SK-N-SH (cell line): Measurements from ENCODE around the gene DNTT. TPM values are rescaled to one million over a fixed set of nuclear protein-coding genes. Genes with fewer than 3 reads are reported as not detected.

ENCODE experiments used
- CTCF ChIA-PET: fragments of 300-600, 350-600 bp; formaldehyde crosslinking; extraction: SDS; loops from one replicate; lab custom pipeline; 2021; lab: Yijun Ruan, JAX
- POLR2A ChIA-PET: fragments of 350-600 bp; sonication (Branson Sonifier 250); formaldehyde crosslinking; extraction: SDS; loops from one replicate; lab custom pipeline; 2020; ENCODE audit warnings: antibody characterized with exemption, inconsistent platforms; lab: Yijun Ruan, JAX
- DNase-seq: peaks from one replicate; pipeline ENCODE4 v3.0.0; 2012
- H2AFZ ChIP-seq: fragments of 200-600 bp; sonication (generic); 2 replicates; pipeline ENCODE4 v1.8.1; 2016; ENCODE audit warnings: antibody characterized with exemption, mild to moderate bottlenecking, low read depth
- H3F3A ChIP-seq: fragments of 200-600 bp; sonication (generic); replicated peaks from 2 replicates; pipeline ENCODE3; 2016; ENCODE audit warnings: antibody characterized with exemption, mild to moderate bottlenecking; ENCODE audit not compliant: insufficient read depth
- H3K27ac ChIP-seq, 2 experiments: fragments of 200-500 bp in 1 of 2; fragments of 200-600 bp in 1 of 2; sonication (Bioruptor generic) in 1 of 2; sonication (generic), shearing (Covaris generic) in 1 of 2; 2 replicates each; pipeline versions ENCODE4 v1.5.1 to v1.6.1; 2014 to 2016; ENCODE audit warnings: low read depth in 2 of 2, inconsistent platforms in 1 of 2, low read length in 1 of 2, mild to moderate bottlenecking in 1 of 2, mixed read lengths in 1 of 2
- H3K27me3 ChIP-seq: fragments of 200-600 bp; sonication (generic), shearing (Covaris generic); 2 replicates; pipeline ENCODE4 v1.6.1; 2016; ENCODE audit warnings: mixed run types; ENCODE audit not compliant: insufficient read depth
- H3K36me3 ChIP-seq, 2 experiments: fragments of 200-500 bp in 1 of 2; fragments of 200-600 bp in 1 of 2; sonication (Bioruptor generic) in 1 of 2; sonication (generic) in 1 of 2; replicated peaks in 1 of 2; 2 replicates each; pipeline versions ENCODE3 to v1.5.1; 2014 to 2016; ENCODE audit warnings: low read length in 1 of 2, mild to moderate bottlenecking in 1 of 2; ENCODE audit not compliant: insufficient read depth in 2 of 2, control insufficient read depth in 1 of 2
- H3K4me1 ChIP-seq, 2 experiments: fragments of 200-500 bp in 1 of 2; fragments of 200-600 bp in 1 of 2; sonication (Bioruptor generic) in 1 of 2; sonication (generic), shearing (Covaris generic) in 1 of 2; 2 replicates each; pipeline versions ENCODE4 v1.5.1 to v1.6.1; 2014 to 2016; ENCODE audit warnings: low read depth in 1 of 2, low read length in 1 of 2, mixed run types in 1 of 2; ENCODE audit not compliant: insufficient read depth in 2 of 2, control insufficient read depth in 1 of 2
- H3K4me2 ChIP-seq: fragments of 200-600 bp; sonication (generic), shearing (Covaris generic); 2 replicates; pipeline ENCODE4 v1.6.1; 2017; ENCODE audit warnings: mixed run types
- H3K4me3 ChIP-seq, 2 experiments: fragments of 200-500 bp in 1 of 2; fragments of 200-600 bp in 1 of 2; sonication (Bioruptor generic) in 1 of 2; sonication (generic), shearing (Covaris generic) in 1 of 2; 2 replicates each; pipeline versions ENCODE4 v1.5.1 to v1.8.1; 2014 to 2016; ENCODE audit warnings: low read depth in 2 of 2, inconsistent platforms in 1 of 2, low read length in 1 of 2, mild to moderate bottlenecking in 1 of 2, mixed read lengths in 1 of 2, moderate library complexity in 1 of 2
- H3K79me2 ChIP-seq: fragments of 200-600 bp; sonication (generic); 2 replicates; pipeline ENCODE4 v1.8.1; 2017; ENCODE audit warnings: mild to moderate bottlenecking; ENCODE audit not compliant: insufficient read depth
- H3K9ac ChIP-seq: fragments of 200-600 bp; sonication (generic); 2 replicates; pipeline ENCODE4 v1.6.1; 2017; ENCODE audit warnings: mixed run types
- H3K9me2 ChIP-seq: fragments of 200-600 bp; sonication (generic); 2 replicates; pipeline ENCODE4 v1.6.1; 2017; ENCODE audit warnings: mixed run types
- H3K9me3 ChIP-seq: fragments of 200-600 bp; sonication (generic); 2 replicates; pipeline ENCODE4 v1.6.1; 2017; ENCODE audit warnings: mixed run types, mild to moderate bottlenecking, moderate library complexity
- H4K20me1 ChIP-seq: fragments of 200-600 bp; sonication (generic); 2 replicates; pipeline ENCODE4 v1.6.1; 2017; ENCODE audit warnings: mild to moderate bottlenecking, mixed run types; ENCODE audit not compliant: insufficient read depth
- ELF1 ChIP-seq: IDR thresholded peaks from 2 replicates; pipeline ENCODE4 v1.4.0; 2012
- EP300 ChIP-seq, 2 experiments: IDR thresholded peaks; 2 replicates each; pipeline versions ENCODE4 v1.4.0 to v1.6.1; 2012; ENCODE audit warnings: borderline replicate concordance in 1 of 2, low read depth in 1 of 2, low read length in 1 of 2
- EZH2phosphoT487 ChIP-seq: fragments of 200-600 bp; sonication (generic); IDR thresholded peaks from 2 replicates; pipeline ENCODE4 v1.6.1; 2017; ENCODE audit warnings: low read depth, mixed run types, mild to moderate bottlenecking, antibody characterized with exemption, moderate library complexity, borderline replicate concordance
- FOSL2 ChIP-seq: IDR thresholded peaks from 2 replicates; pipeline ENCODE4 v1.4.0; 2012; ENCODE audit warnings: low read depth, mild to moderate bottlenecking, moderate library complexity, borderline replicate concordance
- FOXM1 ChIP-seq: IDR thresholded peaks from 2 replicates; pipeline ENCODE4 v1.4.0; 2012; ENCODE audit warnings: low read depth, mild to moderate bottlenecking
- MXI1 ChIP-seq: IDR thresholded peaks from 2 replicates; pipeline ENCODE4 v1.6.1; 2012; ENCODE audit warnings: mild to moderate bottlenecking, low read depth, low read length, improper control_type of control experiment
- NFIC ChIP-seq: IDR thresholded peaks from 2 replicates; pipeline ENCODE4 v1.4.0; 2012; ENCODE audit warnings: borderline replicate concordance
- NRF1 ChIP-seq: IDR thresholded peaks from 2 replicates; pipeline ENCODE4 v1.6.1; 2012; ENCODE audit warnings: low read depth, mild to moderate bottlenecking, low read length
- POLR2AphosphoS5 ChIP-seq: IDR thresholded peaks from 2 replicates; pipeline ENCODE4 v1.6.1; 2012; ENCODE audit warnings: low read depth, low read length
- RAD21 ChIP-seq: IDR thresholded peaks from 2 replicates; pipeline ENCODE4 v1.6.1; 2012; ENCODE audit warnings: mild to moderate bottlenecking, low read length
- RFX5 ChIP-seq: IDR thresholded peaks from 2 replicates; pipeline ENCODE4 v1.6.1; 2012; ENCODE audit warnings: mild to moderate bottlenecking, improper control_type of control experiment, low read length
- SIN3A ChIP-seq: IDR thresholded peaks from 2 replicates; pipeline ENCODE4 v1.6.1; 2012; ENCODE audit warnings: low read depth, mild to moderate bottlenecking, low read length, moderate library complexity, borderline replicate concordance
- TAF1 ChIP-seq: IDR thresholded peaks from 2 replicates; pipeline ENCODE4 v1.6.1; 2012; ENCODE audit warnings: low read depth, mild to moderate bottlenecking, low read length, moderate library complexity, borderline replicate concordance
- TEAD4 ChIP-seq: IDR thresholded peaks from 2 replicates; pipeline ENCODE4 v1.4.0; 2012; ENCODE audit warnings: mild to moderate bottlenecking, borderline replicate concordance; ENCODE audit not compliant: insufficient read depth
- USF1 ChIP-seq: IDR thresholded peaks from 2 replicates; pipeline ENCODE4 v1.4.0; 2012; ENCODE audit warnings: low read depth, borderline replicate concordance
- WGBS: methylation state at CpG from one replicate; pipeline ENCODE4 v1.1.6; 2017; ENCODE audit warnings: low lambda C conversion rate; 5-methylcytosine and 5-hydroxymethylcytosine counted together
- polyA plus RNA-seq, 3 experiments: library from polyadenylated mRNA; depleted of rRNA; stranded (reverse); fragments of >200 nt; gene quantifications; 2 replicates each; pipeline ENCODE4 v1.2.3, GENCODE V29; 2012
- TF ChIP-seq, protein P1 (sequence below): IDR thresholded peaks from 2 replicates; pipeline ENCODE4 v1.4.0; 2012; ENCODE audit warnings: low read depth, borderline replicate concordance
- TF ChIP-seq, protein P2 (sequence below): fragments of 150-350 bp; IDR thresholded peaks from 2 replicates; pipeline ENCODE4 v1.6.1; 2017; ENCODE audit warnings: antibody characterized with exemption, low read length, low read depth, borderline replicate concordance
- TF ChIP-seq, protein P3 (sequence below): IDR thresholded peaks from 2 replicates; pipeline ENCODE4 v1.6.1; 2012; ENCODE audit warnings: mild to moderate bottlenecking, low read depth, low read length, moderate library complexity
- TF ChIP-seq, protein P4 (sequence below): IDR thresholded peaks from 2 replicates; pipeline ENCODE4 v1.4.0; 2012; ENCODE audit warnings: low read depth

DNTT gene
- polyA plus RNA-seq, 1 of the 3 experiments (the other 2 are of a cell fraction) = not detected

- WGBS = 17% methylated on average over 2 of the region's 2 CpGs
Measured at GRCh38 chr10:96280859-96281258, 23.4 kb upstream of the DNTT start.

DNA sequence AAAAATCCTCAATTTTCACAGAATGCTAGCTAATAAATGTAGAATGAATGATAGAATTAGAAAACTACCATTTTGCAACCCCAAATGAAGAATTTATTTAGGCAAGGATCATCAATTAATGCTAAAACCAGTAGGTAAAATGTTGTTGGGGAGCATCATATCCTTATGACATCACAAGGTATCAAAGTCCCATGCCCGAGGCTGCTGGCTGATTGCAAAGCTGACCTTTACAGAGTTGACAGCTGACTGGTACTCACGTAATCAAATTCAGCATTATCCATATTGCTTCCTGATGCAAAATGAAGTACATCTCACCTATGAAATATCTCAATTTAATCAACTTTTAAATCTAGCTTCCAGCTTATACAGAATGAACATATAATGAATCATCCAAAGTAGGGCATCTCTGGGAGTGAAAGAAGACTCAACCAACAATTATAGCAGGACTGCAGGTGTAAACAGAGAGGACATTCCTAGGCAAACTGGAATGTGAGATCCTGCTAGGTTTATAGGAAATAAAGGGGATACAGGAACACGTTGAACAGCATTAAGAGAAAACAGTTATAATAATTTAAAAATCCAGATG is 22.7 kb upstream of the DNTT start:
- Histone ChIP-seq H3K9ac (no peak overlapping the region), H3K9me3 (no peaks in the 10 kb centered on the region), H3K9me2 (no peaks in the 10 kb centered on the region), H3K27me3 (no peaks in the 10 kb centered on the region), H4K20me1 (no peaks in the 10 kb centered on the region), H3K27ac (no peak overlapping the region), H2AFZ (no peak overlapping the region), H3K4me3 (no peak overlapping the region), H3K4me2 (no peak overlapping the region), H3F3A (no peaks in the 10 kb centered on the region), H3K36me3 (no peaks in the 10 kb centered on the region), H3K79me2 (no peaks in the 10 kb centered on the region), H3K4me1 (no peaks in the 10 kb centered on the region)
- POLR2A ChIA-PET = no interaction called here
- DNase-seq = no peak
- CTCF ChIA-PET = interaction anchor here (1.3 kb wide), 1 partner anchor 52 kb away, joined by 4 read pairs; no protein-coding TSS in a partner anchor
- WGBS = 35% methylated on average over 3 of the region's 3 CpGs
- no peak for TF ChIP-seq POLR2AphosphoS5
- no peak for TF ChIP-seq NRF1
- TF ChIP-seq, protein P1, sequence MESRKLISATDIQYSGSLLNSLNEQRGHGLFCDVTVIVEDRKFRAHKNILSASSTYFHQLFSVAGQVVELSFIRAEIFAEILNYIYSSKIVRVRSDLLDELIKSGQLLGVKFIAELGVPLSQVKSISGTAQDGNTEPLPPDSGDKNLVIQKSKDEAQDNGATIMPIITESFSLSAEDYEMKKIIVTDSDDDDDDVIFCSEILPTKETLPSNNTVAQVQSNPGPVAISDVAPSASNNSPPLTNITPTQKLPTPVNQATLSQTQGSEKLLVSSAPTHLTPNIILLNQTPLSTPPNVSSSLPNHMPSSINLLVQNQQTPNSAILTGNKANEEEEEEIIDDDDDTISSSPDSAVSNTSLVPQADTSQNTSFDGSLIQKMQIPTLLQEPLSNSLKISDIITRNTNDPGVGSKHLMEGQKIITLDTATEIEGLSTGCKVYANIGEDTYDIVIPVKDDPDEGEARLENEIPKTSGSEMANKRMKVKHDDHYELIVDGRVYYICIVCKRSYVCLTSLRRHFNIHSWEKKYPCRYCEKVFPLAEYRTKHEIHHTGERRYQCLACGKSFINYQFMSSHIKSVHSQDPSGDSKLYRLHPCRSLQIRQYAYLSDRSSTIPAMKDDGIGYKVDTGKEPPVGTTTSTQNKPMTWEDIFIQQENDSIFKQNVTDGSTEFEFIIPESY = no peak
- no peak for TF ChIP-seq FOSL2
- no peak for TF ChIP-seq MXI1
- no peak for TF ChIP-seq RFX5
- no peak for TF ChIP-seq TAF1
- TF ChIP-seq, protein P2, sequence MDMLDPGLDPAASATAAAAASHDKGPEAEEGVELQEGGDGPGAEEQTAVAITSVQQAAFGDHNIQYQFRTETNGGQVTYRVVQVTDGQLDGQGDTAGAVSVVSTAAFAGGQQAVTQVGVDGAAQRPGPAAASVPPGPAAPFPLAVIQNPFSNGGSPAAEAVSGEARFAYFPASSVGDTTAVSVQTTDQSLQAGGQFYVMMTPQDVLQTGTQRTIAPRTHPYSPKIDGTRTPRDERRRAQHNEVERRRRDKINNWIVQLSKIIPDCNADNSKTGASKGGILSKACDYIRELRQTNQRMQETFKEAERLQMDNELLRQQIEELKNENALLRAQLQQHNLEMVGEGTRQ = no peak
- no peak for TF ChIP-seq EZH2phosphoT487

More at GRCh38 chr10:96280859-96281258, 23.4 kb upstream of the DNTT start:
- no peaks in the 10 kb centered on the region for H3F3A ChIP-seq
- no peaks in the 10 kb centered on the region for H3K9me2 ChIP-seq
- H3K79me2 ChIP-seq = no peaks in the 10 kb centered on the region
- TF ChIP-seq NRF1 (no peak), EP300 (IDR thresholded peaks at IDR 0.05; ENCODE audit: borderline replicate concordance in 1 of 2, low read depth in 1 of 2, low read length in 1 of 2) (no peak), RFX5 (no peak), TEAD4 (no peak), RAD21 (no peak), FOXM1 (no peak), FOSL2 (no peak), NFIC (no peak), SIN3A (no peak), ELF1 (no peak), EZH2phosphoT487 (no peak), USF1 (no peak)
- TF ChIP-seq, protein P3, sequence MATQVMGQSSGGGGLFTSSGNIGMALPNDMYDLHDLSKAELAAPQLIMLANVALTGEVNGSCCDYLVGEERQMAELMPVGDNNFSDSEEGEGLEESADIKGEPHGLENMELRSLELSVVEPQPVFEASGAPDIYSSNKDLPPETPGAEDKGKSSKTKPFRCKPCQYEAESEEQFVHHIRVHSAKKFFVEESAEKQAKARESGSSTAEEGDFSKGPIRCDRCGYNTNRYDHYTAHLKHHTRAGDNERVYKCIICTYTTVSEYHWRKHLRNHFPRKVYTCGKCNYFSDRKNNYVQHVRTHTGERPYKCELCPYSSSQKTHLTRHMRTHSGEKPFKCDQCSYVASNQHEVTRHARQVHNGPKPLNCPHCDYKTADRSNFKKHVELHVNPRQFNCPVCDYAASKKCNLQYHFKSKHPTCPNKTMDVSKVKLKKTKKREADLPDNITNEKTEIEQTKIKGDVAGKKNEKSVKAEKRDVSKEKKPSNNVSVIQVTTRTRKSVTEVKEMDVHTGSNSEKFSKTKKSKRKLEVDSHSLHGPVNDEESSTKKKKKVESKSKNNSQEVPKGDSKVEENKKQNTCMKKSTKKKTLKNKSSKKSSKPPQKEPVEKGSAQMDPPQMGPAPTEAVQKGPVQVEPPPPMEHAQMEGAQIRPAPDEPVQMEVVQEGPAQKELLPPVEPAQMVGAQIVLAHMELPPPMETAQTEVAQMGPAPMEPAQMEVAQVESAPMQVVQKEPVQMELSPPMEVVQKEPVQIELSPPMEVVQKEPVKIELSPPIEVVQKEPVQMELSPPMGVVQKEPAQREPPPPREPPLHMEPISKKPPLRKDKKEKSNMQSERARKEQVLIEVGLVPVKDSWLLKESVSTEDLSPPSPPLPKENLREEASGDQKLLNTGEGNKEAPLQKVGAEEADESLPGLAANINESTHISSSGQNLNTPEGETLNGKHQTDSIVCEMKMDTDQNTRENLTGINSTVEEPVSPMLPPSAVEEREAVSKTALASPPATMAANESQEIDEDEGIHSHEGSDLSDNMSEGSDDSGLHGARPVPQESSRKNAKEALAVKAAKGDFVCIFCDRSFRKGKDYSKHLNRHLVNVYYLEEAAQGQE = no peak
- TF ChIP-seq, protein P4, sequence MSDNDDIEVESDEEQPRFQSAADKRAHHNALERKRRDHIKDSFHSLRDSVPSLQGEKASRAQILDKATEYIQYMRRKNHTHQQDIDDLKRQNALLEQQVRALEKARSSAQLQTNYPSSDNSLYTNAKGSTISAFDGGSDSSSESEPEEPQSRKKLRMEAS = no peak
- H4K20me1 ChIP-seq = no peaks in the 10 kb centered on the region
- H2AFZ ChIP-seq = no peak overlapping the region
- H3K9me3 ChIP-seq = no peaks in the 10 kb centered on the region
- ChIA-PET CTCF (interaction anchor here (1.3 kb wide), 1 partner anchor 52 kb away, joined by 4 read pairs; no protein-coding TSS in a partner anchor), POLR2A (no interaction called here)
- H3K4me1 ChIP-seq = no peaks in the 10 kb centered on the region
- no peak overlapping the region for H3K27ac ChIP-seq
- H3K4me2 ChIP-seq = no peak overlapping the region
- H3K27me3 ChIP-seq = no peaks in the 10 kb centered on the region
- H3K9ac ChIP-seq = no peak overlapping the region
- H3K4me3 ChIP-seq = no peak overlapping the region
- no peaks in the 10 kb centered on the region for H3K36me3 ChIP-seq
- DNase-seq = no peak
